Mesothelial cell of epicardium (in vitro differentiated cells): Measurements from ENCODE around the gene SERINC5. TPM values are rescaled to one million over a fixed set of nuclear protein-coding genes. Genes with fewer than 3 reads are reported as not detected.

Source experiments
- DNase-seq, 2 experiments: peaks; one replicate each; pipeline ENCODE4 v3.0.0; 2021; ENCODE audit warnings: low spot score in 2 of 2; ENCODE audit not compliant: unreplicated experiment in 2 of 2
- H3K27ac Mint-ChIP-seq: 2 replicates; pipeline ENCODE4 v1.8.0; 2021; ENCODE audit warnings: mixed read lengths
- H3K27me3 Mint-ChIP-seq: 2 replicates; pipeline ENCODE4 v1.8.0; 2021; ENCODE audit warnings: low read depth, mixed read lengths
- H3K36me3 Mint-ChIP-seq: 2 replicates; pipeline ENCODE4 v1.8.0; 2021; ENCODE audit warnings: mixed read lengths
- H3K4me1 Mint-ChIP-seq: 2 replicates; pipeline ENCODE4 v1.8.0; 2021; ENCODE audit warnings: mixed read lengths
- H3K4me3 Mint-ChIP-seq: 2 replicates; pipeline ENCODE4 v1.8.0; 2021; ENCODE audit warnings: mild to moderate bottlenecking, moderate library complexity, mixed read lengths
- H3K9me3 Mint-ChIP-seq: 2 replicates; pipeline ENCODE4 v1.8.0; 2021; ENCODE audit warnings: mixed read lengths
- total RNA-seq: library from RNA; stranded (reverse); gene quantifications from 3 replicates; pipeline ENCODE4 v1.2.1, GENCODE V29; 2021
- TF ChIP-seq, protein P1 (sequence below): fragments of 200-600 bp; sonication (generic); IDR thresholded peaks from one replicate; pipeline ENCODE4 v1.5.0; 2021; ENCODE audit warnings: antibody characterized with exemption; ENCODE audit not compliant: unreplicated experiment

Gene SERINC5
- total RNA-seq, 1 donor from 2014 or later: 89.5 TPM

DNA sequence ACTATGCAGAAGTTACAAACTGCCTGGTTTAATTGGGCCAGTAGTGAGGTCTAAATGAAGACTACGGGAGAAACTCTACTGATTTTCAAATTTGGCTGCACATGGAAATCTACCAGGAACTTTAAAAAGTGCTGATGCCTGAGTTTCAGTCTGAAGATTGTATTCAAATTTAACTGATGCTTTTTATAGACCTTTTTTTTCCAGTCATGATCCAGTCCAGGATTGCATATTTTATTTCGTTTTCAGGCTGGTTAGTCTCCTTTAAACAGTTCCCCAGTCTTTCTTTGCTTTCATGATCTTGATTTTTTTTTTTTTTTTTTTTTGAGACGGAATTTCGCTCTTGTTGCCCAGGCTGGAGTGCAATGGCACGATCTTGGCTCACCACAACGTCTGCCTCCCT, 40.3 kb upstream of the SERINC5 start:
- Mint-ChIP-seq H3K4me3 (no peak overlapping the region), H3K27me3 (no peaks in the 10 kb centered on the region), H3K4me1 (peaks cover 3% of the 10 kb centered on the region), H3K27ac (no peak overlapping the region), H3K36me3 (no peaks in the 10 kb centered on the region), H3K9me3 (peaks cover 8% of the 10 kb centered on the region)
- DNase-seq: no peak
- TF ChIP-seq, protein P1, sequence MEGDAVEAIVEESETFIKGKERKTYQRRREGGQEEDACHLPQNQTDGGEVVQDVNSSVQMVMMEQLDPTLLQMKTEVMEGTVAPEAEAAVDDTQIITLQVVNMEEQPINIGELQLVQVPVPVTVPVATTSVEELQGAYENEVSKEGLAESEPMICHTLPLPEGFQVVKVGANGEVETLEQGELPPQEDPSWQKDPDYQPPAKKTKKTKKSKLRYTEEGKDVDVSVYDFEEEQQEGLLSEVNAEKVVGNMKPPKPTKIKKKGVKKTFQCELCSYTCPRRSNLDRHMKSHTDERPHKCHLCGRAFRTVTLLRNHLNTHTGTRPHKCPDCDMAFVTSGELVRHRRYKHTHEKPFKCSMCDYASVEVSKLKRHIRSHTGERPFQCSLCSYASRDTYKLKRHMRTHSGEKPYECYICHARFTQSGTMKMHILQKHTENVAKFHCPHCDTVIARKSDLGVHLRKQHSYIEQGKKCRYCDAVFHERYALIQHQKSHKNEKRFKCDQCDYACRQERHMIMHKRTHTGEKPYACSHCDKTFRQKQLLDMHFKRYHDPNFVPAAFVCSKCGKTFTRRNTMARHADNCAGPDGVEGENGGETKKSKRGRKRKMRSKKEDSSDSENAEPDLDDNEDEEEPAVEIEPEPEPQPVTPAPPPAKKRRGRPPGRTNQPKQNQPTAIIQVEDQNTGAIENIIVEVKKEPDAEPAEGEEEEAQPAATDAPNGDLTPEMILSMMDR: no peak

DNA sequence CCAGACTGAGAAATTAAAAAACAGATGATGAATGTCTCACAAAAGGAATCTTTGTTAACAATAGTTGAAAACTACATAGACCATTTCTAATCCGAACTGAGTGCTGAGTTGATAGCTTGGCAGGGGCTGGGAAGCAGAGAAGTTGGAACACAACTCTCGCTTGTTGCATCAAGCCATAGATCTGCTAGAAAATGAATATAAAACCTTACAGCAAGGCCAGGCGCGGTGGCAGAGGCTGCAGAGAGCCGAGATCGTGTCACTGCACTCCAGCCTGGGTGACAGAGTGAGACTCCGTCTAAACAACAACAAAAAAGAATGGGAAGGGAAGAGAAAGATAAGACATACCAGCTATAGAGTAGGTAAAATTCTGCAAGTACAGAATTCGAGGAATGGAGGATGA, 35.9 kb upstream of the SERINC5 start:
- no peaks in the 10 kb centered on the region for H3K27me3 Mint-ChIP-seq
- TF ChIP-seq, protein P1: no peak
- H3K4me3 Mint-ChIP-seq: no peak overlapping the region
- no peaks in the 10 kb centered on the region for H3K36me3 Mint-ChIP-seq
- no peak for DNase-seq
- H3K9me3 Mint-ChIP-seq: peaks cover 8% of the 10 kb centered on the region
- no peak overlapping the region for H3K27ac Mint-ChIP-seq
- peaks cover 3% of the 10 kb centered on the region for H3K4me1 Mint-ChIP-seq

DNA sequence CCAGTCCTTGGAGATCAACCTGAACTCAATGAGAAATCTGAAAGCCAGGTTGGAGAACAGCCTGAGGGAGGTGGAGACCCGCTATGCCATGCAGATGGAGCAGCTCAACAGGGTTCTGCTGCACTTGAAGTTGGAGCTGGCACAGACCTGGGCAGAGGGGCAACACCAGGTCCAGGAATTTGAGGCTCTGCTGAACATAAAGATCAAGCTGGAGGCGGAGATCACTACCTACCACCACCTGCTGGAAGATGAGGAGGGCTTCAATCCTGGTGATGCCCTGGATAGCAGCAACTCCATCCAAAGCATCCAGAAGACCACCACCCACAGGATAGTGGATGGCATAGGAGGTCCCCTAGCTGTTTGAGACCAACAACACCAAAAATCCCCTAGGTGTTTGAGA, 33.5 kb upstream of the SERINC5 start:
- Mint-ChIP-seq H3K4me3 (no peak overlapping the region), H3K4me1 (no peaks in the 10 kb centered on the region), H3K36me3 (no peaks in the 10 kb centered on the region), H3K9me3 (peaks cover 8% of the 10 kb centered on the region), H3K27ac (no peak overlapping the region), H3K27me3 (no peaks in the 10 kb centered on the region)
- TF ChIP-seq, protein P1: no peak
- no peak for DNase-seq

DNA sequence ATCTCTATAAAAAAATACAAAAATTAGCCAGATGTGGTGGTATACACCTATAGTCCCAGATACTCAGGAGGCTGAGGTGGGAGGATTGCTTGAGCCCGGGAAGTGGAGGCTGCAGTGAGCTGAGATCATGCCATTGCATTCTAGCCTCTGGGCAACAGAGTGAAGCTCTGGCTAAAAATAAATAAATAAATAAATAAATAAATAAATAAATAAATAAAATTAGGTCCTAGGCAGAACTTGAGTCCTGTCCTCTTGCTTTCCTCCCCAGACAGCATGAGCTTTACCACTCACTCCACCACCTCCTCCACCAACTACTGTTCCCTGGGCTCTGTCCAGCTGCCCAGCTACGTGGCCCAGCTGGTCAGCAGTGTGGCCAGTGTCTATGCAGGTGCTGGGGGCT, 32.3 kb upstream of the SERINC5 start:
- no peaks in the 10 kb centered on the region for H3K27me3 Mint-ChIP-seq
- DNase-seq: no peak
- H3K36me3 Mint-ChIP-seq: no peaks in the 10 kb centered on the region
- H3K4me1 Mint-ChIP-seq: no peaks in the 10 kb centered on the region
- TF ChIP-seq, protein P1: no peak
- H3K9me3 Mint-ChIP-seq: peaks cover 10% of the 10 kb centered on the region
- H3K4me3 Mint-ChIP-seq: no peak overlapping the region
- H3K27ac Mint-ChIP-seq: no peak overlapping the region

DNA sequence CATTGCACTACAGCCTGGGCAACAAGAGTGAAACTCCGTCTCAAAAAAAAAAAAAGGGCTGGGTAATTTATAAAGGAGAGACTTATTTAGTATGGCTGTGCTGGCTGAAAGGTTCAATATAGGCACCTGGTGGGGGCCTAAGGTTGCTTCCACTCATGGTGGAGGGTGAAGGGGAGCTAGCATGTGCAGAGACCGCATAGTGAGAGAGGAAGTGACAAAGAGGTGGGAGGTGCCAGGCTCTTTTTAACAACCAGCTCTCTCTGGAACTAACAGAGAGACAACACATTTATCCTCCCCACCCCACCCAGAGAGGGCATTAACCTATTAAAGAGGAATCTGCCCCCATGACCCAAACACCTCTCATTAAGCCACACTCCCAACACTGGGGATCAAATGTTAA, 28.9 kb upstream of the SERINC5 start:
- Mint-ChIP-seq H3K27me3 (no peaks in the 10 kb centered on the region), H3K9me3 (peaks cover 9% of the 10 kb centered on the region), H3K4me3 (no peak overlapping the region), H3K4me1 (no peaks in the 10 kb centered on the region), H3K27ac (no peak overlapping the region), H3K36me3 (no peaks in the 10 kb centered on the region)
- TF ChIP-seq, protein P1: no peak
- no peak for DNase-seq

DNA sequence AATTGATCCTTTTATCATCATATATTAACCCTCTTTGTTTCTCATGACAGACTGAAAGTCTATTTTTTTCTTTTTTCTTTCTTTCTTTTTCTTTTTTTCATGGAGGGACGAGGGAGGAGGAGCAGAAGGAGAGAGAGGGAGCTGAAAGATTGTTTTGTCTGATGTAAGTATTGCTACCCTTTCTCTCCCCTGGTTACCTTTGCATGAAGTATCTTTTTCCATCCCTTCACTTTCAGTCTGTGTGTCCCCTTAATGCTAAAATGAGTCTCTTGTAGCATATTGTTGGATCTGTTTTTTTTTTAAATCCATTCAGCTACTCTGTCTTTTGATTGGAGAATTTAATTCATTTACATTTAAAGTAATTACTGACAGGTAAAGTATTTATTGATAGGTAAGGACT, 27.5 kb upstream of the SERINC5 start:
- peaks cover 2% of the 10 kb centered on the region for H3K4me1 Mint-ChIP-seq
- H3K9me3 Mint-ChIP-seq: peaks cover 9% of the 10 kb centered on the region
- DNase-seq: no peak
- TF ChIP-seq, protein P1: no peak
- H3K27me3 Mint-ChIP-seq: no peaks in the 10 kb centered on the region
- no peak overlapping the region for H3K4me3 Mint-ChIP-seq
- H3K36me3 Mint-ChIP-seq: no peaks in the 10 kb centered on the region
- no peak overlapping the region for H3K27ac Mint-ChIP-seq
